Upper lobe of left lung (tissue), 4 donors: Measurements from ENCODE around the gene NOL8.

Experiments
- CTCF ChIP-seq, 6 experiments: fragments of 450-650 bp in 4 of 6; fragments of 200-600 bp in 2 of 6; sonication (generic) in 2 of 6; IDR thresholded peaks; one replicate each; pipeline ENCODE4 v1.5.1; 2016 to 2019; ENCODE audit warnings: antibody characterized with exemption in 6 of 6
- EP300 ChIP-seq, 4 donors: sonication (generic); formaldehyde crosslinking; IDR thresholded peaks; one replicate each; pipeline ENCODE4 v1.5.1; 2017; ENCODE audit warnings: antibody characterized with exemption in 4 of 4, control low read depth in 2 of 4
- POLR2A ChIP-seq, 4 donors: fragments of 450-650 bp; IDR thresholded peaks; one replicate each; pipeline ENCODE4 v1.5.1; 2016 to 2017; ENCODE audit warnings: antibody characterized with exemption in 4 of 4, mild to moderate bottlenecking in 2 of 4

- no peak for TF ChIP-seq CTCF (IDR thresholded peaks at IDR 0.05)
- TF ChIP-seq POLR2A (IDR thresholded peaks at IDR 0.05) = no peak
- TF ChIP-seq EP300 (IDR thresholded peaks at IDR 0.05) = no peak
Observed at GRCh38 chr9:92327283-92327850, 2.2 kb upstream of the NOL8 start.
